ENCODE measurements around the gene CAAP1.

- TF ChIP-seq EP300 (IDR thresholded peaks at IDR 0.05): no peak
- no peak for TF ChIP-seq POLR2A (IDR thresholded peaks at IDR 0.05)
- TF ChIP-seq POLR2AphosphoS5 (IDR thresholded peaks at IDR 0.05): no peak
Measured at GRCh38 chr9:26913138-26913668, 20.6 kb upstream of the CAAP1 start.

All from sigmoid colon (tissue), 4 donors.